Measurements from ENCODE around the gene CYB561D2.

The CYB561D2 gene

DNA sequence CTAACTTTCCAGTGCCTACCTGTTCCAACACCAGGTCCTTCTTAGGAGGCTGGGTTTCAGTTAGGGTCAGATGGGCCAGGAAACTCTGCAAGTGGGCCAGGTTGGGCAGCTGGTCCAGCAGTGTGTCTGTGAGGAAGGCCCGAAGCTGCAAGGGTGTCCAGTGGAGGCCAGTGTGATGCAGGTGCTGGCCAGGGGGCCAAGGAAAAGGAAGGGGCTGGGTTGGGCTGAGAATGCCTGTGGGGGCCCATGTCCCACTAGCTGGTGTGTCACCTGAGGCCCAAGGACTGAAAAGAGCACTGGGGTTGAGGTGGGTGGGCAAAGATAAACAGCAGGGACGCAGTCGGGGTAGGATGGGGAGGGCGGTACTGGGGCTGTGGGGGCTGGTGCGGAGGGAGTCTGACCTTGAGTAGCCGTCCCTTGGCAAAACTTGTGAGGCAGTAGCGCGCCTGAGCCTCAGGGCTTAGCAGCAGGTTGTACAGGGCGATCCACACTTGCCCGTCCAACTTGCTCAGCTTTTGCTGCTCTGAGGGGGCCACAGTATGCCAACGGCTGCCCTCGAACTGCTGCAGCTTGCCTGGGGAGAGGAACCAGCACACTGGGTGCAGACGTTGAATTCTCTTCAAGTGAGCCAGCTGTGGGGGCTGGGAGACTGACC, 8.5 kb upstream of the CYB561D2 start:
- no peak for DNase-seq (ENCODE audit: low spot score)

DNA sequence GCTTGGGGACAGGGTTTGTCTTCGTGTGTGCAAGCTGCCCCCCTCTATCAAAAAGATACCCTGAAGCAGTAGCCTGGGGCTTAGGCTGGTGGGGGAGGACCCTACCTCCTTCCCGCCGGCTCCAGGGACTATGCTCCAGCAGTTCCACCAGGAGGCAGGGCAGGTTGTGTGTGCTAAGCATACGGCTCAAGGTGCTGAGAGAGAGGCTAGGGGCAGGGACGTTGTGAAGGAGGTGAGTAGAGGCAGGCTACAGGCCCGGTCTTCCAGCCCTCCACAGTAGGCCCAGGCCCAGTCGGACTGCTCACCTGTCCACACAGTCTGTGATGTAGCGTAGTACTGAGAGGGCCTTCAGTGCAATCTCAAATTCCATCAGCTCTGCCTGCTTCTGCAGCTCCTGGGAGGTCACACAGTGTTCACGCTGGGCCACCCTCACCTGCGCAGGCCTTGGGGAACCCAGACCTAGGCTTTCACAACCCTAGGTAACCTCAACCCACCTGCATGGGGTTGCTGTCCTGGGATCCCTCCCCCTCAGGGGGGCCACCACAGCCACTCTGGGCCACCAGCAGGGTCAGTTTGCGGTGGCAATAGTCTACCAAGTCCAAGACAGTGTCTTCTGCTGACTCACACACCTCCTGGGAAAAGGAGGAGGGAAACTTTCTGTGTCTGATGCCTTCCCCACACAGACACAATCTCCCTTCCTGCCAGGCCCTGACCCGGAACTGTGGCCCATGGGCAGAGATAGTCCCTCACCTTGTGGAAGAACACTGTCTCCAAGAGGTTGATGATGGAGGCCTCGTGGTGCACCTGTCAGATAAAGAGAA, 7.6 kb upstream of the CYB561D2 start:
- no peak for DNase-seq (ENCODE audit: low spot score)

DNA sequence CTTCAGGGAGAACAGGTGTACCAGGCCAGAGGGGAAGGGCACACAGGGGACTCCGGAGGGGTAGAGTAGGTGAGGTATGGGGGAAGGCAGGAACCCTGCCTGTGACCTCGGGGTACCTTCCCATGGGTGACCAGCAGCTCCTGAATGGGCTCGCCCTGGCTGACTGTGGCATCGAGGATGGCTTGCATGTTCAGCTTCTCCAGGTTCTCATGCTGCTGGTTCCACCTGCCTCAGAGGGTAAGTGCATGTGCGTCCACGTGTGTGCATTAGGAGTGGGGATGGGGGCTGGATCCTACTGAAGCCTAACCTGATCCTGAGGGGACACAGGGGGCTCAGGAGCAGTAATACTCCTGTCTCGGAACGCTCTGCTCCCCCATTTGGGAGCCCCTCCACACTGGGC, 5.7 kb upstream of the CYB561D2 start:
- DNase-seq (ENCODE audit: low spot score) = no peak

DNA sequence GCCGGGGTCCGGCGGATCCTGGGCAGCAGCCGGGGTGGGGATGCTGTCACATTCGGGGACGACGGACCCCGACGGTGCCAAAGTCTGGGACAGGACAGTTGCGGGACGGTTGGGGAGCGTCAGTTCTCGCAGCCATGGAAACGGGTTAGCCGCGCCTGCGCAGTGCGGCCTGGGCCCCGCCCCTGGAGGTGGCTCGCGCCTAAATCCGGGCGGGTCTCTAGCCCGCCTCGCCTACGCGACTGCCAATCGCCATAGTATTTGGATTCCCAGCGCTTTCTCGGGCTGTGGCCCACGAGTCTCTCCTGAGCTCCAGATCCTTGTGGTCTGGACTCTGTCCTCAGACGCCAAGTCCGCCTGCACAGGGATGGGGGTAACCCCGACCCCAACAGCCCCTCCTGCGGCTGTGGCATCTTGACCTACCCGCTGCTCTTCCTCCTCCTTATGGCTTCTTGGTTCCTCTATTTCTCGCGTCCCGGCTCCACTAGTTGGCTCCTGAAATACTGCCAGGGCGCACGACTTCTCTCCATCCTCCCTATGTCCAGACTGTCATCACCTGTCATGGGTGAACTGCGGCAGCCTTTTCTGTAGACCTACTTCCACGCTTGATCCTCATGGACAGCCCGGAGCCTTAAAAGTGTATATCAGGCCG, 5.0 kb upstream of the CYB561D2 start, which contains the start of gene ZMYND10:
ZMYND10 (minus strand) TSS at position 147 of the 649 bp plus-strand sequence. CDS start 153 bp downstream, outside the sequence.
- peak; percentile 90 for DNase-seq (ENCODE audit: low spot score)

DNA sequence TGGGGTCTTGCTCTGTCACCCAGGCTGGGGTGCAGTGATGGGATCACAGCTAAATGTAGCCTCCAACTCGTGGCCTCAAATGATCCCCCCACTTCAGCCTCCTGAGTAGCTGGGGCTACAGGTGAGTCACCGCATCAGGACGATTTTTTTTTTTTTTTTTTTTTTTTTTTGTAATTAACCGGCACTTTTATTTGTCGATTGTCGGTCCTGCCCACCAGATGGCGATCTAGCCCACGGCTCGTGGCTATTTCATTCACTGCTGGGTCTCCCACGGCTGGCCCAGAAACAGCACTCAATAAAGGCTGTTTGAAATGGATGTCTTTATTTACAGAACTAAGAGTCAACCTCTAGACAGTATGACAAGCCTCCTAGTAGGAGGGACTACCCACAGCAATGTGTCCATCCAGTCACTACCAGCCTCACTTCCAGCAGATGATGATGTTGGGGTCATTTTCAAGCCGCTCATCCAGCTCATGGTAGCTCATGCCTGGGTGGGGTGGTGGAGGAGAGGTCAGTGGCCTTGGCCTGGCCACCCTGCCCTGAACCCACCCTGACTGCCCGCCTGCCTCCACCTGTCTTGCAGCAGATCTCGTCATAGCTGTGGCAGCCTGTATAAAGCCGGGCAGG, 3.4 kb upstream of the CYB561D2 start:
- DNase-seq (ENCODE audit: low spot score) = peak; percentile 75

DNA sequence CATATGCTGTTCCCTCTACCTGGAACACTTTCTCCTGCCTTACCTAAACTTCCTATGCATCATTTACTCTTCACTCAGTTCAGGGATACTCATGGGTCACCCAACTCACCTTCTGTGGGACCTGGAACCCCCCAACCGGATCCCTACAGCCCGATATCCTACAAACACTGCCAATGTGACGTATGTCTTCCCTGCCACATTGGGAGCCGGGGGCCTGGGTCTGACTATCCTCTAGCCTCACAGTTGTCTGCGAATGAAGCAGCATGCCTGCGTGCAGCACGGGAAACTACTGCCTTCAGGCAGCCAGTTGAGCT, 492 bp upstream of the CYB561D2 start:
- DNase-seq (ENCODE audit: low spot score) = no peak

DNA sequence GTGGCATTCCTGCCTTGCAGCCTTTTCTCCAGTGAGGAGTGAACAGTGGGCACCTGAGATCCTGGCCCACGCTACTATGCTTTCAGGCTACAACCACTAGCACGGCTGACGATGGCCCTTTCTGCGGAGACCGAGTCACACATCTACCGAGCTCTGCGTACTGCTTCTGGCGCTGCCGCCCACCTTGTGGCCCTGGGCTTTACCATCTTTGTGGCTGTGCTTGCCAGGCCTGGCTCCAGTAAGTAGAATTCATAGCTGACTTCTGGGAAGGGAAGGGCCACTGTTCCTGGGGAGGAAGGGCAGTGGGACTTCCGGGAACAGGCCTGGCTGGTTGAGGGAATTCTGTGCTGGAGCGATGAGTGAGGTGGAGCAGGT, 648 bp downstream of the CYB561D2 start:
- no peak for DNase-seq (ENCODE audit: low spot score)

DNA sequence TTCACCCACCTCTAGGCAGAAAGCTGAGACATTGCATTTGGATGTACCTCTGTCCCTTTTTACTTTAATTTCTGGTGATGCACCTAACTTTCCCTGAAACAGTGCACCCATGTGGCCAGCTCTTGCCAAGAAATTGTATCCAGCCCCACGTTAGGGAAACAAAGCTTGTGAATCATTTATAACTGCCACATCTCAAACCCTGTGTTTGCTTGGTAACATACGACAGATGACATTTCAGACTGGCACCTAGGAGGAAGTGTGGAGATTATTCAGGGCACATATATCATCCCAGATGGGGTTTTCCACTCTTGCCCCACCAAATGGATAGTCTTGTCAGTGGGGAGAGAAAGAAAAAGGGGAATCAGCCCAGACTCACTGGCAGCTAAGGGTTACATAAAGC, 2.1 kb downstream of the CYB561D2 start:
- no peak for DNase-seq (ENCODE audit: low spot score)

DNA sequence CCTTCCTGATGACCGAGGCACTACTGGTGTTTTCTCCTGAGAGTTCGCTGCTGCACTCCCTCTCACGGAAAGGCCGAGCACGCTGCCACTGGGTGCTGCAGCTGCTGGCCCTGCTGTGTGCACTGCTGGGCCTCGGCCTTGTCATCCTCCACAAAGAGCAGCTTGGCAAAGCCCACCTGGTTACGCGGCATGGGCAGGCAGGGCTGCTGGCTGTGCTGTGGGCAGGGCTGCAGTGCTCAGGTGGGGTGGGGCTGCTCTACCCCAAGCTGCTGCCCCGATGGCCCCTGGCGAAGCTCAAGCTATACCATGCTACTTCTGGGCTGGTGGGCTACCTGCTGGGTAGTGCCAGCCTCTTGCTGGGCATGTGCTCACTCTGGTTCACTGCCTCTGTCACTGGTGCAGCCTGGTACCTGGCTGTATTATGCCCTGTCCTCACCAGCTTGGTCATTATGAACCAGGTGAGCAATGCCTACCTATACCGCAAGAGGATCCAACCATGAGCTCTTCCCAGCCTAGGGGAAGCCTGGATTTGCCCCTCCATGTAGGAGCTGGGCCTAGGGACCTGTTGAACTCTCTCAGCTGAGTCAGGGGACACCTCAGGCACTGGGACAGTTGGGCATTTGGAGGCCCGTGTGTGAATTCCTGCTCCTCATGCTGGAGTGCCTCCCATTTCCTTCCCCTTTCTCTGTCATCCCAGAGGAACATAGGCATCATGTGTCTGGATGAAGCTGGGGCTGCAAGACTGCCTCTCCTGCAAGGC, 2.8 kb downstream of the CYB561D2 start:
- no peak for DNase-seq (ENCODE audit: low spot score)

DNA sequence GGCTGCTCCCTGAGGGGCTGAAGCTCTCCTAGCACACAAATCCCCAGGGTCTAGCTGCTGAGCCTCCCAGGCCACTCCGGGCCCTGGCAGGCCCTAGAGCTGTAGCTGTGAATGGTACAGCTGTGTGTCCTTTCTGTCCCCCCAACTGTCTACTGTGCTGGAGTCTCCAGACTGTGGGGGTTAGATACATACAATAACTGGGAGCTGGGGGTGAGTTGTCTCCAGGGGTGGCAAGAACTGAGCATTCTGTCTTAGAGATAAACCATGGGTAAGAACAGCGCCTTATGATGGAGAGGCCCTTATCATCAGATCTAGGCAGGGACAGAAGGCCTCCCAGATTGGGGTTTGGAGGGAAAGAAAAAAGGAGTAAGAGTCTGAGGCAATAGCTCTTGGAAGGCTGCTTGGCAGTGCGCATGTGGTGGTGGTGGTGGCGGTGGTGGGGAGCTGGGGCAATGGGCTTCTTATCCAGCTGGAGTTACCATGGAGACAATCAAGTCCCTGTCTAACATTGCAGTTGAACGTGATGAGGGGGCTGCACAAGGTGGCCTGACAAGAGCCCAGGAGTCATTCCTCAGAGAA, 3.6 kb downstream of the CYB561D2 start:
- no peak for DNase-seq (ENCODE audit: low spot score)

DNA sequence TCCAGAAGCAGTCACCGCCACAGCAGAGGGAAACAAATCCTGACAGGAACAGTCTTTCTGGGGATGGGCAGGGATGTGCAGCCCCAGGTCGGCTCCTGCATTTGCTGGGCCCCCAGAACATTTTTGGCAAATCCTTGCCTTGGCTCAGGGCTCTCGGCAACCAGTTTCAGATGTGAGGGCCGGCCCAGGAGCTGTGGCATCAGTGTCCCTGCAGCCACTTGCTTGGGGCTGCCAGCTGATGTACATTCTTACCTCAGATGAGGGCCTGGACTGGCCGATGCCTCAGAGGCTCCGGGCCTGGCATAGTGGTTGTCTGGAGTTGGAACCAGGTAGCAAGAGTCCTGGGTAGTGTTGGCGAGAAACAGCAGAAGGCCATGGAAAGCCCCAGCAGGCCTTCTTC, 4.2 kb downstream of the CYB561D2 start:
- no peak for DNase-seq (ENCODE audit: low spot score)

DNA sequence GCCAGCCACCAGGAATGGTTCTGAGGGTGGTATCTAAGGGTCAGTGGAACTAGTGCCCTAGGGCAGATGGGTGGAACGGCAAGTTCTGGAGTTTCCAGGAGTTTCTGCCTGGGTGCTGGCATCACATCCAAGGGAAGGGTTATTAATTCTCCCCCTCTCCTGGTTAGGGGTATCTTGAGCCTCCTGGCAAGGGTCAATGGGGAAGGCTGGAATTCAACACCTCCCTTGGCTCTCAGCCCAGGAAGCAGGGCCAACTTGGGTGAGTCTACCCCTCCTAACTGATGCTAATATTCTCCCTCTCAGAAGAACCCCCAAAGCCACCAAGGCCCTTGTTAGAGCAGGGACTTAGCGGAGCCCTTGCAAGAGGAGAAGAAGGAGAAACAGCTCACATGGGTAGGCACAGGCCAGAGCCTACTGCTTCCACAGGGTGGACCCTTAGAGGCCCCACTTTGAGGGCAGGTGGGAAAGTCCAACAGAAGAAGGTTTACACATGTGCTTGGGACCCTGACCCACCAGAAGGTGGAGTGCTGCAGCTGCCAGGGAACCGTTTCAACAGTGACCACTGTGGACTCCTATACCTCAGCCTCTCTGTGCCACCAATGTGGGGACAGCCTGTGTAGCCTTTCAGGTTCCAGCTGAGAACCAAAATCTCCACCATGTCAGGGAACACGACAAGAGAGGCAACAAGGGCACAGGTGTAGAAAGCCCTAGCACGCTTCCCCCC, 5.3 kb downstream of the CYB561D2 start:
- no peak for DNase-seq (ENCODE audit: low spot score)

DNA sequence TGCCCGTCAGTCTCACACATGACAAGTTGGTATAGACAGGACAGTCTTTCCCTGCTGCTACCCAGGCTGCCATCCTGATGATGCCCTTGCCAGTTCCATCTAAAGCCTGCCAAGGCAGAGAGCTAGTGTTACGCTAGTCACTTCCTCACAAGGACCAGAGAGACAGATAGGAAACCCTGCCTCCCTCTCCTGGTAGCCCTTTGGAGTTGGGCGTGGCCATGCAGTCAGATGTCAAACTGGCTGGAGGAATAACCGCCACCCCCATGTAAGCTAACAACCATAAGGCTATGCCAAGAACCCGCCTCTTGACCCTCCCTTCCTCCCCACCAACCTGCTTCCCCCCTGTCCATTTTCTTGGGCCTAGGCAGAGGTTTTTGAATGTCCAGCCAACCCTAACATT, 5.9 kb downstream of the CYB561D2 start:
- DNase-seq (ENCODE audit: low spot score) = no peak

DNA sequence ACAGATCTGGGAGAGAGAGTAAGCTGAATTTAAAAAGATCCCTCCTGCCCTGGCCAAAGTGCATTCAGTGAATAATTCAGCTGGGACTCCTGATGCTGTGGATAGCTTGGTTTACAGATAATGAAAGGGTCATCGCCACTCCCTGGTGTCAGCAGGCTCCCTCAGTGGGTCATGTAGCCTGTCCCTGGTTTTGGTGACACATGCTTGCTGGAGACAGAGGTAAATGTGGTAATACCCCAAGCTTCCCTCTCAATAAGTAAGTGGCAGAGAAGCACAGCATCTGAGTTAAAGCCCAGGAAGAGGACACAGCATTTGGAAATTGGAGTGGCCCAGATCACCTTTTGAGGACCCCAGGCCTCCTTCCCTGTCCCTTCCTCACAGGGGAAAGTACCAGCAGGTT, 6.8 kb downstream of the CYB561D2 start:
- DNase-seq (ENCODE audit: low spot score) = no peak

DNA sequence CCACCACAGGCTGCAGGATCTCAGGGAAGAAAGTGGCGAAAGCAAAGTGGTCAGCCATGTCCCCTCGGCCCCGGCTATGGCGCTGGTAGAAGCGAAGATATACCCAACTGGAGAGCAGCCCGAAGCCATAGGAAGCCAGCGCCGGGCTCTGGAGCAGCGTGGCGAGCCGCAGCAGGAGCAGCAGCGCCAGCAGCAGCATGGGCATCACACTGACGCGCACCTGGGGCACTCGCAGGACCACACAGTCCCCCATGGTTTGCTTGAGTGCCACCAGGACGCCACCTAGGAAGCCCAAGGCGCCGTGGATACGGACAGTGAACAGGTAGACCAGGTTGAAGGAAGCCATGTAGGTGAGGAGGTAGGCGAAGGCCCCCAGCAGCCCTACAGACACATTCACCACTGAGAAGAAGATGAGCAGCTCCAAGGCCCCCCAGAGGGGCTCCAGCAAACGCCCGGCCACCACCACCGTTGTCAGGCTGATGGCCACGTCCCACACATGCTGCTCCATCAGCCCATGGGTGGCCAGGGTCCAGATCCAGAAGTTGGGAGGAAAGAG, 7.8 kb downstream of the CYB561D2 start:
- DNase-seq (ENCODE audit: low spot score) = no peak

DNA sequence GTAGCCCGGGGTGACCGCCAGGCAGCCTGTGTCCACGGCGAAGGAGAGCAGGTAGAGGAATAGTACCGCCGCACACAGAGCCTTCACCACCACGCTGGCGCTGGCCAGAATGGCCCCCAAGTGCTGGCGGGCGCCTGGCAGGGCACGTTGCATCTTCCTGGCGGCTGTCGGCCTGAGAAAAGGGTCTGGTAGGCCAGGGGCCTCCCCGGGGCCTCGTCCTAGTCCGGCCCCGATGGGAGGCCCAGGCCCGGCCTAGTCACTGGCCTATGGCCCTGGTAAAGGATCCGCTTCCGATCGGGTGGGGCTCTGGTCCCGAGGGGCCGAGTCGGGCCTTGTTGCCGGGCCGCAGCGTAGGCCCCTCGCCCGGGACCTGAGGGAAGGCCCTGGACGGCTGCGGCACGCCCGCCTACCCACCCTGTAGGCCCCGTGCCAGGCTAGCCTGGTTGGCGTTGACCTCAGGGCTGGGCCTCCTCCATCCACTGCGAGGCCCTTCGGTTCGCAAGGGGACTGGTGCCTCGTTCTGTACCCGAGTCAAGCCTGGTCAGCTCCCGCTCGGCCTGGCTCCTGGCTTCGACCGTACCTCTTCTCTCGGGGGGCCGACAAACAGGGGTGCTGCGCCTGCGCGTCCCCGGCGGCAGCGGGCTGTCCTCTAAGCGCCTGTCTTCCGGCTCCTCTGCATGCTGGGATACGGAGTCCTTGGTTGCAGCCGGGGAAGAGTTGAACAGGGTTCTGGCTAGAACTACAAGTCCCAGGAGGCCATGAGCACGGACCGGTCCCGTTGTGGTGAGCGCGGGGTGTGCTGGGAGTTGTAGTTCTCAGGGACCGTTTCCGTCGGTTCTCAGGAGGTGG, 8.5 kb downstream of the CYB561D2 start, which contains the start of gene TMEM115:
TMEM115 (minus strand) TSS at position 611 of the 849 bp plus-strand sequence; CDS start at position 153, 458 bp downstream.
- DNase-seq (ENCODE audit: low spot score) = peak; percentile 95

DNA sequence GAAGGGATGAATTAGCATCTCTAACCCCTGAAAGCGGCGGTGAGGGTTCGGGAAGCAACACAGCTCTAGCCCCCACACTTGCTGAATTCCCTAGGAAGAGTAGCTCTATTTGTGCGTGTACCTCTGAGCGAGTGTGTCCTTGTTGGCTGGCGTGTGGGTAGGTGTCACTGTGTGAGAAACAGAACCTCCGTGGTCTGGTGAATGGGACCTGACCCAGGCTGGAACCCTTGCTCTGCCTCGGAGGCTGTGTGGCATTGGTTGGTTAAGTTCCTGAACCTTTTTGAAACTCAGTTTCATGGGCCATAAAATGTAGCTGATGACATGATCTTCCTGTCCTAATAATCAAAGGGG, 9.1 kb downstream of the CYB561D2 start:
- no peak for DNase-seq (ENCODE audit: low spot score)

DNA sequence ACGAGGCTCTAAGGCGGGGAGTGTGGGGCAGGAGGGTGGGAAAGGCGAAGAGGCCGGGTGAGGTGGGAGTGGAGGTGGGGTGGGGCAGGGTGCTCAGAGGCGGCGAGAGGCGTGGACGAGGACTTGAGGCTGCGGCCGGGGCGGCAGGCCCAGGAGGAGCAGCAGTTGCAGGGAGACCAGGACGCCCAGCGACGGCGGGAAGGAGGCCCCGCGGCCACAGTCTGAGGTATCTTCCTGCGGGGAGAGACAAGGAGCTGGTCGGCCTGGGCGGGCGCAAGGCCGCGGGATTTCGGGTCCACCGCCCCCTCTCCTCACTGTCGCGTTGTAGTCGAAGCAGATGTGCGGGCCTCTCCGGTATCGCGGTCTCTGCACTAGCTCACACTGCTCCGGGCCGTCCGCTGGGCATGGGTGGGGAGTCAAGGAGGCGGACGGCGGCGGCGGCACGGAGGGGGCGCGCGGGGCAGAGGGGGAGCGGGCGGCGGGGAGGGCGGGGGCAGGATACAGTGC, 14.0 kb downstream of the CYB561D2 start:
- no peak for DNase-seq (ENCODE audit: low spot score)

DNA sequence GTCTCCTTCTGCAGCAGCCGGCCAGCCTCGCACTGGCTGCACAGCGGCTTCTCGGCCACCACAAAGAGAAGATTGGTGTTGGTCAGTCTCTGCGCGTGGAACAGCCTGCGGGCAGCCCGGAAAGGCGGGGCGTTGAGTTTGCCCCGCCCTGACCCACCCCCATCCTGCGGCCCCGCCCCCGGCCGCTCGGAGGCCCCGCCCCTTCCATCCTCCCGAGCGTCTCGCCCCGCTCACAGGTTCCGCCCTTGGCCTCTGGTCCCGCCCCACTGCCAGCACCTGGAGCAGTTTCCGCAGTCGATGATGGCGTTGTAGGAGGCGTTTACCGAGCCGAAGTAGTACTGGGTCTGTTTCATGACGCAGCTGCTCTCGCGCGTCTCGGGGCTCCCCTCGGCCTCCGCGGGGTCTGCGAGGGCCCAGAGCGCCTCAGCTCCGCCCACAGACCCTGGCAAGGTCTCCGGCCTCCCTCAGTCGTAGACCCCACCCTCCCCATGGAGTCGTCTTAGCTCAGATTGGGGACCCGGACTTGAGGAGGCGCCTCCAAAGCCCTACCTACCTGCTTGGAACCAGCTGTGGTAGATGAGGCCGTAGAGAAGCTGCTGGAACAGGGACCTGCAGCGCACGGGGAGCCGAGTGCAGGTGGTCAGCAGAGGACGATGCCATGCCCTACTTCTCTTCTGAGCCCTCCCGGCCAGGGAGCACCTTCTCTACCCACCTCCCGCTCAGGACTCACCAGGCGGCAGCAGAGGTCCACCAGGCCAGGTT, 14.6 kb downstream of the CYB561D2 start:
- DNase-seq (ENCODE audit: low spot score) = peak; percentile 97

Measured in germinal center (tissue), 1 donor.